IMR-90 (cell line): ENCODE measurements around the gene TSPAN1. TPM values are rescaled to one million over a fixed set of nuclear protein-coding genes. Genes with fewer than 3 reads are reported as not detected.

ENCODE experiments used
- ATAC-seq: fragments of 200-7000 bp; cut with Tn5 transposase; 2 replicates; pipeline ENCODE4 v1.9.1; 2020; ENCODE audit warnings: low read depth, mild to moderate bottlenecking, moderate library complexity
- BruUV-seq: library from RNA; stranded (reverse); fragments of 400-500 nt; replicated peaks from 2 replicates; lab custom pipeline; 2021; lab: Mats Ljungman, UMichigan
- CTCF ChIA-PET: fragments of 300-600 bp; formaldehyde crosslinking; extraction: SDS; loops from one replicate; lab custom pipeline; 2021; ENCODE audit warnings: antibody characterized with exemption; lab: Yijun Ruan, JAX
- POLR2A ChIA-PET: fragments of 300-600 bp; sonication (Branson Sonifier 250); formaldehyde crosslinking; loops from one replicate; lab custom pipeline; 2022; ENCODE audit warnings: antibody characterized with exemption; ENCODE audit not compliant: unreplicated experiment; lab: Charles Lee
- DNase-seq: peaks from one replicate; pipeline ENCODE4 v3.0.0; 2013
- H2AFZ ChIP-seq: replicated peaks from 2 replicates; pipeline ENCODE3; 2013; ENCODE audit warnings: low read length, mild to moderate bottlenecking; ENCODE audit not compliant: poor library complexity
- H2AK5ac ChIP-seq: 2 replicates; pipeline ENCODE4 v1.6.1; 2013; ENCODE audit warnings: low read depth, low read length, inconsistent platforms
- H2AK9ac ChIP-seq: replicated peaks from 2 replicates; pipeline ENCODE3; 2013; ENCODE audit warnings: mild to moderate bottlenecking, low read depth, low read length, moderate library complexity; ENCODE audit not compliant: poor library complexity
- H2BK120ac ChIP-seq: 2 replicates; pipeline ENCODE4 v1.6.1; 2013; ENCODE audit warnings: low read depth, low read length, inconsistent platforms
- H2BK15ac ChIP-seq: 3 replicates; pipeline ENCODE4 v1.6.1; 2013; ENCODE audit warnings: low read depth, low read length, inconsistent platforms
- H2BK20ac ChIP-seq: 2 replicates; pipeline ENCODE4 v1.6.1; 2013; ENCODE audit warnings: low read depth, mild to moderate bottlenecking, inconsistent platforms, low read length, moderate library complexity
- H2BK5ac ChIP-seq: 2 replicates; pipeline ENCODE4 v1.6.1; 2013; ENCODE audit warnings: mild to moderate bottlenecking, low read depth, low read length, inconsistent platforms; ENCODE audit not compliant: poor library complexity, severe bottlenecking
- H3K14ac ChIP-seq: replicated peaks from 2 replicates; pipeline ENCODE4 v1.6.1; 2013; ENCODE audit warnings: low read depth, low read length, inconsistent platforms
- H3K18ac ChIP-seq: 2 replicates; pipeline ENCODE4 v1.6.1; 2013; ENCODE audit warnings: low read depth, low read length, control low read depth
- H3K23ac ChIP-seq: 2 replicates; pipeline ENCODE4 v1.6.1; 2013; ENCODE audit warnings: low read depth, low read length, inconsistent platforms
- H3K27ac ChIP-seq: 2 replicates; pipeline ENCODE4 v1.5.1; 2013; ENCODE audit warnings: mild to moderate bottlenecking, control low read depth, low read length; ENCODE audit not compliant: insufficient read depth
- H3K27me3 ChIP-seq: 2 replicates; pipeline ENCODE4 v1.6.1; 2013; ENCODE audit warnings: low read length; ENCODE audit not compliant: control insufficient read depth, insufficient read depth
- H3K36me3 ChIP-seq: 2 replicates; pipeline ENCODE4 v1.6.1; 2013; ENCODE audit warnings: low read length, mixed read lengths; ENCODE audit not compliant: control insufficient read depth, insufficient read depth
- H3K4ac ChIP-seq: 2 replicates; pipeline ENCODE4 v1.6.1; 2013; ENCODE audit warnings: low read depth, low read length, inconsistent platforms
- H3K4me1 ChIP-seq: 2 replicates; pipeline ENCODE4 v1.6.1; 2013; ENCODE audit warnings: low read length, mixed read lengths; ENCODE audit not compliant: control insufficient read depth, insufficient read depth
- H3K4me2 ChIP-seq: 2 replicates; pipeline ENCODE4 v1.6.1; 2013; ENCODE audit warnings: low read depth, mild to moderate bottlenecking, control low read depth, low read length, moderate library complexity
- H3K4me3 ChIP-seq: 2 replicates; pipeline ENCODE4 v1.5.1; 2013; ENCODE audit warnings: low read depth, mild to moderate bottlenecking, control low read depth, low read length, moderate library complexity; ENCODE audit not compliant: insufficient read depth
- H3K56ac ChIP-seq: 2 replicates; pipeline ENCODE4 v1.6.1; 2013; ENCODE audit warnings: low read length, inconsistent platforms; ENCODE audit not compliant: insufficient read depth; ENCODE audit errors: extremely low read depth
- H3K79me1 ChIP-seq, 2 experiments: 2 replicates each; pipeline ENCODE4 v1.6.1; 2013; ENCODE audit warnings: low read length in 2 of 2, inconsistent platforms in 1 of 2, low read depth in 1 of 2
- H3K9ac ChIP-seq: 2 replicates; pipeline ENCODE4 v1.6.1; 2013; ENCODE audit warnings: low read depth, low read length, control low read depth
- H3K9me1 ChIP-seq: 2 replicates; pipeline ENCODE4 v1.6.1; 2013; ENCODE audit warnings: low read length, inconsistent platforms; ENCODE audit not compliant: insufficient read depth
- H3K9me3 ChIP-seq: 2 replicates; pipeline ENCODE4 v1.6.1; 2013; ENCODE audit warnings: low read length; ENCODE audit not compliant: control insufficient read depth, insufficient read depth
- H4K20me1 ChIP-seq: 2 replicates; pipeline ENCODE4 v1.6.1; 2013; ENCODE audit warnings: low read length, inconsistent platforms; ENCODE audit not compliant: insufficient read depth
- H4K5ac ChIP-seq: 2 replicates; pipeline ENCODE4 v1.6.1; 2013; ENCODE audit warnings: mild to moderate bottlenecking, low read depth, low read length, control low read depth
- H4K8ac ChIP-seq, 2 experiments: 2 replicates each; pipeline ENCODE4 v1.6.1; 2013; ENCODE audit warnings: low read depth in 2 of 2, low read length in 2 of 2, control low read depth in 1 of 2, inconsistent platforms in 1 of 2
- H4K91ac ChIP-seq: 2 replicates; pipeline ENCODE4 v1.6.1; 2013; ENCODE audit warnings: low read depth, low read length, inconsistent platforms; ENCODE audit not compliant: insufficient read depth
- FOS ChIP-seq: fragments of 150-350 bp; IDR thresholded peaks from 2 replicates; pipeline ENCODE4 v1.6.1; 2016; ENCODE audit warnings: low read depth, low read length
- MAFK ChIP-seq: IDR thresholded peaks from 2 replicates; pipeline ENCODE4 v1.6.1; 2012; ENCODE audit warnings: low read depth, low read length, improper control_type of control experiment
- WGBS, 2 experiments: methylation state at CpG; one replicate each; pipeline versions ENCODE4 v1.1.5 to v1.1.7; 2013; ENCODE audit warnings: missing lambda C conversion rate in 2 of 2; ENCODE audit not compliant: insufficient read length in 1 of 2; ENCODE audit errors: extremely low coverage in 2 of 2; 5-methylcytosine and 5-hydroxymethylcytosine counted together
- dilution Hi-C: fragments of 300-500 bp; cut with HindIII; formaldehyde crosslinking; loops from one replicate; pipeline ENCODE4 v1.14.3; 2018; ENCODE audit warnings: low sequenced_read_pairs; ENCODE audit not compliant: unreplicated experiment
- in situ Hi-C: fragments of 300-500 bp; cut with MboI; formaldehyde crosslinking; loops from 3 replicates; pipeline ENCODE4 v1.14.3; 2019; ENCODE audit warnings: low sequenced_read_pairs, inconsistent platforms, mixed read lengths
- intact Hi-C: fragments of 100-400 bp; cut with micrococcal nuclease; formaldehyde crosslinking; loops from 2 replicates; pipeline ENCODE4 v1.10.0; 2022
- polyA plus RNA-seq, 3 experiments: library from polyadenylated mRNA; depleted of rRNA; stranded (reverse); fragments of >200 nt; gene quantifications; 2 replicates each; pipeline ENCODE4 v1.2.3, GENCODE V29; 2012; ENCODE audit warnings: low replicate concordance in 1 of 3
- total RNA-seq: library from RNA; depleted of rRNA; stranded (reverse); fragments of >200 nt; gene quantifications from 2 replicates; pipeline ENCODE4 v1.2.3, GENCODE V29; 2012
- TF ChIP-seq, protein P1 (sequence below): fragments of 150-350 bp; IDR thresholded peaks from 2 replicates; pipeline ENCODE4 v1.6.1; 2016; ENCODE audit warnings: low read depth, mild to moderate bottlenecking, low read length, moderate library complexity, borderline replicate concordance
- TF ChIP-seq, protein P2 (sequence below): fragments of 150-350 bp; IDR thresholded peaks from 2 replicates; pipeline ENCODE4 v1.6.1; 2017; ENCODE audit warnings: mild to moderate bottlenecking, antibody characterized with exemption, low read length, low read depth

The TSPAN1 gene
- total and polyA plus RNA-seq, 2 of the 4 experiments (the other 2 are of a cell fraction) = 0.18 to 0.82 TPM

DNA sequence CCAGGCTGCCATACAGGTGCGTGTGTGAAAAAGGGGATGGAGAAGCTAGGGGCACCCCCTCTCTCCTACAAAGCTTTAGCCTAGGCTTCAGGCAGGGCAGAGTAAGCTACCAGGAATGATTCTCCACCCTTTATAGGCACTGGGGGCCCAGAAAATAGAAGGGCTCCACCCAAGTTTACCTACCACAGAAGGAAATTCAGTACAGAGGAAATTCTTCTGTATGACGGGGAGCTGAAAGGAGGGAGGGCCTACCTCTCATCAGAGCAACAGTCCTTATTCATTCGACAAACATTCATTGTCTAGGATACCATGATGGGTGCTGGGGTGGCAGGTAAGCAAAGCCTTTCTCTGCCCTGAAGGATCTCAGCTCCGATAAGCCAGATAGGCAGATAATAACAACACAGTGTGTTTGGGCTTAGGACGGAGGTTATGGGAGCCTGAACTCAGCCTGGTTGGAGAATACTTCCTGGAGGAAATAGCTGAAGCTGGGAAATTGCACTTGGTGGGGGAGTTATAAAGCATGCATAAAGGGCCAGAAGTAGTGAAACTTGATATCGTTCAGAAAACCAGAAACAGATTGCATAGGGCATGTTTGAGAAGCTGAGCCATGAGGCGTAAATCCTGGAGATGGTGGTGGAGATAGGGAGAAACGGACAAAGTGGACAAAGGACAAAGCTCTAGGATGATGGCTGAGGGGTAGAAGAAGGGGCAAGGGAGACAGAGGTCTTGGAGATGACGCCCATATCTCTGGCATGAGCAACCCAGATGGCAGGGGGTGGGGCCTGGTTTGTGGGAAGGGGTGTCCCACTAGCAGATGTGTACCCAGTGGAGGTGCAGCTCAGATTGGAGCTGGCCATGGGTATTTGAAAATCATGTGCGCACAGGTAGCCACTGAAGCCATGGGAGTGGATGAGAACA is 6.7 kb downstream of the TSPAN1 start:
- TF ChIP-seq FOS (no peak), MAFK (no peak)
- TF ChIP-seq, protein P1, sequence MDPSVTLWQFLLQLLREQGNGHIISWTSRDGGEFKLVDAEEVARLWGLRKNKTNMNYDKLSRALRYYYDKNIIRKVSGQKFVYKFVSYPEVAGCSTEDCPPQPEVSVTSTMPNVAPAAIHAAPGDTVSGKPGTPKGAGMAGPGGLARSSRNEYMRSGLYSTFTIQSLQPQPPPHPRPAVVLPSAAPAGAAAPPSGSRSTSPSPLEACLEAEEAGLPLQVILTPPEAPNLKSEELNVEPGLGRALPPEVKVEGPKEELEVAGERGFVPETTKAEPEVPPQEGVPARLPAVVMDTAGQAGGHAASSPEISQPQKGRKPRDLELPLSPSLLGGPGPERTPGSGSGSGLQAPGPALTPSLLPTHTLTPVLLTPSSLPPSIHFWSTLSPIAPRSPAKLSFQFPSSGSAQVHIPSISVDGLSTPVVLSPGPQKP = no peak
- TF ChIP-seq, protein P2, sequence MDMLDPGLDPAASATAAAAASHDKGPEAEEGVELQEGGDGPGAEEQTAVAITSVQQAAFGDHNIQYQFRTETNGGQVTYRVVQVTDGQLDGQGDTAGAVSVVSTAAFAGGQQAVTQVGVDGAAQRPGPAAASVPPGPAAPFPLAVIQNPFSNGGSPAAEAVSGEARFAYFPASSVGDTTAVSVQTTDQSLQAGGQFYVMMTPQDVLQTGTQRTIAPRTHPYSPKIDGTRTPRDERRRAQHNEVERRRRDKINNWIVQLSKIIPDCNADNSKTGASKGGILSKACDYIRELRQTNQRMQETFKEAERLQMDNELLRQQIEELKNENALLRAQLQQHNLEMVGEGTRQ = no peak
- H2BK20ac ChIP-seq = peak overlapping the region; percentile 57
- ChIA-PET POLR2A (no interaction called here), CTCF (interaction anchor here (0.6 to 3.5 kb wide), 5 partner anchors 43 to 477 kb away, joined by 3 to 21 read pairs (median 3); no protein-coding TSS in a partner anchor)
- WGBS, 2 experiments = 86% methylated on average over 2 of the region's 10 CpGs; no CpG with 5 or more reads in 1 of the 2 experiments
- H3K79me1 ChIP-seq = no peaks in the 10 kb centered on the region
- H3K14ac ChIP-seq = peak overlapping the region; percentile 7; the same call in 1 of the 2 replicates
- intact Hi-C loops (no loop called here), dilution Hi-C loops (loop anchor here (25.0 kb wide), 1 partner anchor 144 kb away; no protein-coding TSS in a partner anchor), in situ Hi-C loops (no loop called here)
- H3K4me3 ChIP-seq = no peak overlapping the region
- no peak overlapping the region for H3K27ac ChIP-seq
- H2BK5ac ChIP-seq = no peak overlapping the region
- H3K36me3 ChIP-seq = no peaks in the 10 kb centered on the region
- no peak overlapping the region for H3K56ac ChIP-seq
- no peak overlapping the region for H3K4me2 ChIP-seq
- no peak overlapping the region; the same call in 1 of the 2 replicates for H4K5ac ChIP-seq
- H4K20me1 ChIP-seq = no peaks in the 10 kb centered on the region
- peaks cover 16% of the 10 kb centered on the region for H3K4me1 ChIP-seq
- H2BK120ac ChIP-seq = peak overlapping the region; percentile 59
- ATAC-seq = no peak
- H4K91ac ChIP-seq = peak overlapping the region; percentile 32
- BruUV-seq = no TSS peak
- peak overlapping the region; percentile 69; the same call in 2 of the 3 replicates for H2BK15ac ChIP-seq
- no peaks in the 10 kb centered on the region for H3K27me3 ChIP-seq
- H3K9me1 ChIP-seq = peaks cover 16% of the 10 kb centered on the region
- peak overlapping the region; percentile 83 for H2AFZ ChIP-seq
- peak overlapping the region; percentile 64; the same call in 1 of the 2 replicates for H3K23ac ChIP-seq
- no peak overlapping the region for H3K9ac ChIP-seq
- no peaks in the 10 kb centered on the region for H3K9me3 ChIP-seq
- peak overlapping the region; percentile 76 for H3K4ac ChIP-seq
- H2AK5ac ChIP-seq = peak overlapping the region; percentile 86
- peak overlapping the region; percentile 83 for H2AK9ac ChIP-seq
- peak overlapping the region in 1 of 2 experiments; percentile 55; a peak in 2 of 4 replicates for H4K8ac ChIP-seq
- DNase-seq = peak; percentile 61
- H3K18ac ChIP-seq = 0 out of 2 replicates have a peak overlapping the region, but pooled peaks have one; percentile 38
